HG02970 (cell line): ENCODE measurements around the gene MEGF9.

ENCODE experiments used
- ATAC-seq: cut with Tn5 transposase; IDR thresholded peaks from one replicate; pipeline ENCODE4 v1.9.1; 2021; ENCODE audit warnings: mild to moderate bottlenecking, moderate library complexity, moderate number of reproducible peaks; ENCODE audit not compliant: unreplicated experiment, low FRiP score

MEGF9 gene

DNA sequence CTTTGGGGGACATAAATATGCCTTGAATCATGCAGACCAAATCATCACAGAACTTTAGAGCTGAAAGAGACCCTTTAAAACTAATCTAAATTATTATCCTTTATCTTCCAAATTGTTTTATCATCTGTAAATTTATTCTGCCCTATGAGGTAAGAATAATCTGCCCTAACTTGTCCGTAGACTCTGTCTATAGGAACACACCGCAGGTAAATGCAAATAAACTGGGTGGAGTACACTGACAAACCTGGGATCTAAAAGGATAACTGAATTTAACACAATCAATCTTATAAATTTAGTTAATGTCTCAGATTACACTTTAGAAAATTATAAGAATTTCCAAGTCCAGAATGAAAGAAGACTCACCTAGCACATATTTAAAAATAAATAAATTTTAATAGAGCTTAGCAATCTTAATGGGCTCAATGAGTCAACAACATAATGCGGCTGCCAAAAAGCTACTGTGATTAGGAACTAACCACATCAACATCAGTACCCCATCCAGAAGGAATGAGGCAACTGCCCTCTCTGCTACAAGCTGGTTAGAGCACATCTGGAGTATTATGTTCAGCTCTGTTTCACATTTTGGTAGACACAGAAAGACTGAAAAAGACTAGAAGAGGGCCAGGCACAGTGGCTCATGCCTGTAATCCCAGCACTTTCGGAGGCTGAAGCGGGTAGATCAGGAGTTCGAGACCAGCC is 5.6 kb downstream of the MEGF9 start:
- no peak for ATAC-seq

DNA sequence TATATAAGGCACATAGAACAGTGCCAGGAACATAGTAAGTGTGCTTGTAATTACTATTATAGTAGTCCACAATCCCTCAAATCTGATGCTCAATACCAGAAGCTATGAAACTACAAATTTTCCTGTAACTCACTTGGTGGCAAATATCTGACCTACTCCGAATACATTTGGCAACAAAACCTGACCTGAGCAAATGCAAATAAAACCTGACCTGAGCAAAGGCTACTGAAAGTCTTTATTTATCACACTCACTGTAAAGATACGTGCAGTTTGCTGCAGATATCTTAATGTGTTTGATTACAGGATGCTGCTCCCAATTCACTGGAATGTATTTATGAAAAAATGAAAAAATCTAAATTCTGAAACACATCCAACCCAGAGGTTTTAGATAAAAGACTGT is 7.1 kb downstream of the MEGF9 start:
- no peak for ATAC-seq

DNA sequence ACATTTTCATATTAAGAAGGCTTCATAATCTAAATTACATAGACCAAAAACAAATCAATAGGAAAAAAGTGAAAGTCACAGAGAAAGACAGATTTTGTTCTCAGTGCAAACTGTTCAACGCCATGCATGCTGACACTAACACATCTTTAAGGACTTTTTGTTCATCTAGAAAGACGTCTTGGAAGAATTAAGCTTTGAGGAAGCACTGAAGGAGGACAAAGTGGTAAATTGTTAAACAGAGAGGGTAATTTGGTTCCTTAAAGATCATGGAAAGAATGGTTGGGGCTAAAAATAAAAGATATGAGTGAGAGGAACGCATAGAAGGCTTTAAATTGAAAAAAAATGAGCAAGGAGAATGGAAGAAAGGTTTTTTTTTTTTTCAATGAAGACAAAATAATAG is 9.1 kb downstream of the MEGF9 start:
- ATAC-seq, result no peak

DNA sequence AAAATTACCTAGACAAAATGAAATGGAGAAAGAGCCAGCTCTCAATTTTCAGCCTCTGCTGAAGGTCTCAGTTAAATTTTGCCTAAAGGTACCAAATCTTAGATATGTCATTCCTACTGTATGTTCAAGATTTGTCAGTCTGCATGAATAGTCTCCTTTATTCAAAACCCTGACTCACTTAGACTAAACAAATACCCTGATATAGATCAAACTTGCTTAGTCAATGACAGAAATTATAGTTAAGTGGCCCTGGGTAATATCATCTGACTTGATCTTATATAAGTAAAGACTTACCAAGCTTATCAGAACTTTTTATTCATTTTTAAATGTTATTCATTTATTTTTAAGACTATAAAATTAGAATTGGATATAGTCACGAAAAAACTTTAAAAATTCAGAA is 12.2 kb downstream of the MEGF9 start:
- no peak for ATAC-seq

DNA sequence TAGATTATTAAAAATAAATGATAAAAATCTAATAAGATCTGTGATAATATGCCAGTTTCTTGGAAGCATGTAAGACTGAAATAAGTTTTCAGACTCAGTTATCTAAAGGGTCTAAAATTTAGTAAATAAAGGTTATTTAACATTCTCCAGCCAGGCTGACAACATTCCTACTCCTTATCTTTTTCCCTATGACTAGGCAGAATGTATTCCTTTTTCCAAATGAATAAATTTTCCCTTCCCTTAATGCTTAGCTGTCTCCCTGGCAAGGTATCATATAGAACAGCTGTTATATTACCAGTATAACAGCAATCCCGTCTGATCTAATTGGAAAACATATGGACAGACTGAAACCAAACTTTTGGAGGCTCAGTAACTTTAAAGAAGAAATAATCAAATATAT is 13.0 kb downstream of the MEGF9 start:
- ATAC-seq, result no peak

DNA sequence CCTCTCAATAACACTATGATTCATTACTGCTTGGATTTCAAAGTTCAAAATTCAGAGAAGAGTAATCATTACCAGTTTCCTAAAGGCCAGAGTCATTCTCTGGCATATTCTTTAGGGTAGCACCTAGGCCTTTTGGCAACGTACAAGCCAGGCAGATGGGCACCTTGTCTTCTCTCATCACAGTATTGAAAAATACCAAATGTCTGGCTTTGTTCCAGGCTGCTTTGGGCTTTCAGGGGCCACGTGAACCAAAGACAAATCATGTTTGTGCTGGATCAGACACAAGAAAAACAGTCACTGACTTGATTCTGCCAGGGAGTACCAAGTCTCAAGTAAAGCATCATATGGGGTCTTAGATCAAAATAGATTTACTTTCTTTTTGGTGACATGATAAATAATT is 15.5 kb downstream of the MEGF9 start:
- ATAC-seq, result no peak

DNA sequence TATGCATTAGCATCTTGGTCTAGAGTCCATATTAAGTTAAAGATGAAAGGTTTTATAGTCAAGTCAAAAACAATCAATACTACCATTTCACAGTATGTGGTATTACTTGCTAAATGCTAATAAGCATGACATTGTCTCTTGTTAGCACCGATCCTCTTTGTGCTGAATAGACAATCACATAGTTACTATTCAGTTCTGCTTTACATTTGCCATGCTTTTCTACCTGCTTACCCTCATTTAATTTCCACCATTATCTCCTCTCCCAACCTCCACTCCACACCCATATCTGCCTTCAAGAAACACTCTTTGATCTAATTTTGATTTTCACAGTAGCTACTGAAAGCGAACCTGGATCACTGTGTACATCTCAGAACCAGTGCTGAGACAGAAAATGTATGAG is 16.8 kb downstream of the MEGF9 start:
- no peak for ATAC-seq

DNA sequence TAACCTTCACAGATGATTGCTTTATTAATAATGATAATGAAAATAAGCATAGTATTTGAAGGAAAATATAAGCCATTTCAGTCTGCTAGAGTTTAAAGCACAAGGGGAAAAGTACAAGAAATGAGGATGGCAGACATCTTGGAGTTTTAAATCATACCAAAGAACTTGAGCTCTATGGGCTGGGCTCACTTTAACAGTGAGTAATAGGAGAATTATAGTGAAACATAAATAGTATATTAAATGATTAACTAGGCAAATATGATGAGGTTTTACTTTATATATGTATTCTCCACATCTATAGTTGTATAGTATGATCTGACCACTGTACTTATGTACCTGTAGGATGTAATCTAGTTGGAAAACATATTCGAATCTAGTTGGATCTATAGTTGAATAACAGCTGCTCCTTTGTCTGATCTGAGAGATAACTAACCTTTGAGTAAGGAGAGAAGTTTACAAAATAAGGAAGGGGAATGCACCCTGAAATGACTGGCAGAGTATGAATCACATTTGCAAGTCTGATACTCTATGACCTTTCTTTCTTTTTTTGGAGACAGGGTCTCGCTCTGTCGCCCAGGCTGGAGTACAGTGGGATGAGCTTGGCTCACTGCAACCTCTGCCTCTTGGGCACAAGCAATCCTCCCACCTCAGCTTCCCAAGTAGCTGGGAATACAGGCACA is 17.6 kb downstream of the MEGF9 start:
- ATAC-seq, result no peak

DNA sequence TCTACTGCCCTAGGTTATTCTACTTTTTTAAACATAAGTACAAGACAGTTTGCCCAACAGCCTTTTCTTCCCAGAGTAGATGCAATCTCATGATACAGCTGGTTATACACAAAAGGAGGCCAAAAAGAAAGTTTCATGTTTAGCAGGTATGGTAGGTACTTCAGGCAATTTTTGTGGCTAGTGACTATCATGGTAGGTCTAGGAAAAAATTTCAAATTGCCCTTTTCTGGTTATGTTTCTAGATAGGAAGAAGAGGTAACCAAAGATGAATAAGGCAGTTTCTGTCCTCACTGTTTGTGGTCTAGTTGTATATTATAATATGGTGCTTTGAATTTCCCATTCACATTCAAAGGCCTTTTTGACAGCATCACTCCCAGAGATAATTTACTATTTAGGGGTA is 19.7 kb downstream of the MEGF9 start:
- ATAC-seq, result no peak

DNA sequence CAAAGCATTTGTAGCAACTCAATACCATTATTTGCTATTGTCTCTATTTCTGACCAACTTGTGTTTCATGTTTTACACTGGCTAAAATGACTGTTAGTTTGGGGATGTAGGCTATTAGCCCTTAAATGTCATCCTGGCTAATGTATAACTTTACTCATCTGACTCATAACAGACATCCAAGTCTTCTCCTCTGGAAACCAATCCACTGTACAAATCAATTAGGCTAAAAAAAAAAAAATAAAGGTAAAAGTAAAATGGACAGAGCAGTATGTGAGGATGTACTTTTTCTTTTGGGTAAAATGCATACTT is 20.6 kb downstream of the MEGF9 start:
- no peak for ATAC-seq

DNA sequence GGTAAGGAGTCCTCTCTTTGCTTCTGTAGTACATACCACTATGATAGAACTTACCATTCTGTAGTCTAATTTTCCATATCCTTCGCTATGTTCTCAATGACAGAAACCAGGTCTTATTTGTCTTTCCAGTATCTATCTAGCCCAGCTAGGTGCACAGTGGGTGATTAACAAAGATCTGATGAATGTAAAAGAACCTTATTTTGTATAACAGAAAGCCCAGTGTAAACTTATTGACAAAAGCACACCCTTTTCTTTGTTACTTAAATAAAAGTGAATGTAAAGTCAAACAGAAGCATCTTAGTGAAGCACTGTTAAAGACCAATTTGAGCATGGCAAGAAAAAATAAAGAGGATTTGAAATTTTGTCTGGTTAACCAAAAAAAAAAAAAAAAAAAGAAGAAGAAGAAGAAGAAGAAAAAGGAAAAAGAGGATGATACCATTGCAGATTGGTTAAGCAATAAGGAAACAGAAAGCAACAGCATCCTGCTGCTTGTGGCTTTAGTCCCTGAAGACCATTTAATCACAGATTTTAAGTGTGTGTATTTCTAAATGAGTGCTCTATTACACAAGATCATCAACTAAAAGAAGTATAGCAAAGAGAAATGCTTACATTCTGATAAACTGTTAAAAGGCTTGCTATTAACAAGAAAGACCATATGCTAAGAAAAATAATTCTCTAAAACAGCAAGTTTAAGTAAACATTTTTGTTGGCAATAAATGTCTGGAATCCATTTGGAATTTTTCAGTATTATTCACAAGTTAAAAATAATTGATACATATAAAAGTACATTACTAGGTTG is 21.2 kb downstream of the MEGF9 start:
- no peak for ATAC-seq

DNA sequence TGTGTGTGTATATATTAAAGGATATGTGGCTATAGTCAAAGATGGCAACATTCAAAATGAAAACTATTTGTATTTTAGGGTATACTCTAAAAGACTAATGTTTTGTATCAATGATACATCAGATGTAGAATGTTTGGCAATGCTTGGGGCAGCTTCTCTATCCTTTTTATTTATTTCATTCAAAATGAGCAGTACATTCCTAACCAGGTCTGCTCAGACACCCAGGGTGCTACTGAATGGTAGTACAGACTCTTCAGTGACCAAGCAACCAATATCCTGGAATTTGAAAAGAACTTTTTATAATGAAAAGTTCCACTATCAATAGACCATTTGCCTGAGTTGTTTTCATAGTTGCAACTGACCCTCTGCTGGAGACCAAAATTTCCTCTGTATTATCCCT is 23.9 kb downstream of the MEGF9 start:
- ATAC-seq, result no peak

DNA sequence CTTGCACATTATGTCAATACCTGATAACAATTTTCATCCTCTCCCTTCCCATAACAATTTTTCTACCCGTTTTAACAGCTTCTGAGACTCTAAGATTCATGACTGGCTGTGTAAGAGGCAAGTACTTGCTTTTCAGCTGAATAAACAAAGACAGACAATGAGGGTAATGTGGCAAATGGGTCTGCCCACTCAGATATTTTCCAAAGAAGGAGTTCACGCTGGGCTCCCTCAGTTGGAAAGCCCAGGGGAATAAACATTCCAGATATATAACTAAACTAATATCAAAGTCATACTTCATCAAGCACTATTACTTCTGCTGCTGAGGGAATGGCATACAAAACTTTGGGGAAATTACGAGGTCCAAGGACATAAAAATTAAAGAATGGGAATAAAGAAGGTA is 24.4 kb downstream of the MEGF9 start:
- ATAC-seq, result no peak

DNA sequence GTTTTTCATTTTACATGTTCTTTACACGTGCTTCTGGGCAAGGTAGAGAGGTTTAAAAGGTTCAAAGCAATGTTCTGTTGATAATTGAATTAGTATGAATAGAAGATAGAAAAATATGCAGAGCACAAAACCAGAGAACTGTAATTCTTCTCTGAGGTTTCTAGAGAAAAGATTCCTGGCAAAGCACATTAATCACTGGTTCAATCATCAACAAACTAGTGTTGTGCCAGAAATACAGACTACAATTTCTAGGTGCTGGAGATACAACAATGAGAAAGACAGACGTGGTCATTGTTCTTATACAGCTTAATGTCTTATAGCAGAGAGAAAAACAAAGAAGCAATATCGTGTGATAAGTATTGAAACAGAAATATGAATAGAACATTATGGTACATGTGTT is 25.5 kb downstream of the MEGF9 start:
- ATAC-seq, result no peak

DNA sequence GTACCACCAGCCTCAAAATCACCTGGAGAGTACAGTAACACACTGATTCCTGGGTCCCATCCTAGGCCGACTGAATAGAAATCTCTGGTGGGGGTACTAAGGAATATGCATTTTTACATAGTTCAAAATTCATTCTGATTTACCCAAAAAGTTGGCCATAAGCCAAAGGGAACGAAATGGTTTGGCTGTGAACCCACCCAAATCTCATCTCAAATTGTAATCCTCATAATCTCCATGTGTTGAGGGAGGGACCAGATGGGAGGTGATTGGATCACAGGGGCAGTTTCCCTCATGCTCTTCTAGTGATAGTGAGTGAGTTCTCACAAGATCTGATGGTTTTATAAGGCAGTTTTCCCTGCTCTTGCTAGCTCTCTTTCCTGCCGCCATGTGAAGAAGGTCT is 31.1 kb downstream of the MEGF9 start:
- no peak for ATAC-seq

DNA sequence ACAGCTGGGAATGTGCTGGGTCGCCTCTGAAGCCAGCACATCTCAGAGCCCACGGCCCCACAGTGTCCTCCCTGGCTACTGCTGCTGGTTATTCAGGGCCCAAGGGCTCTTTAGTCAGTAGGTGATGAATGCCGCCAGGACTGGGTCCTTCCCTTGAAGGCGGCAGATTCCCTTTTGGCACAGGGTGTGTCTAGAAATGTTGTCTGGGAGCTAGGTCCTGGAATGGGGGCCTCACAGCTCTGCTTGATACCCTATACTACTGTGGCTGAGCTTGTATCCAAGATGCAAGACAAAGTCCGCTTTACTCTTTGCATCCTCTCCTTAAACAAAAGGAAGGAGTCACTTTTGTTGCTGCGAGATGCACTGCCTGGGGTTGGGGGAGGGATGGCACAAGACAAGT is 33.1 kb downstream of the MEGF9 start:
- no peak for ATAC-seq

DNA sequence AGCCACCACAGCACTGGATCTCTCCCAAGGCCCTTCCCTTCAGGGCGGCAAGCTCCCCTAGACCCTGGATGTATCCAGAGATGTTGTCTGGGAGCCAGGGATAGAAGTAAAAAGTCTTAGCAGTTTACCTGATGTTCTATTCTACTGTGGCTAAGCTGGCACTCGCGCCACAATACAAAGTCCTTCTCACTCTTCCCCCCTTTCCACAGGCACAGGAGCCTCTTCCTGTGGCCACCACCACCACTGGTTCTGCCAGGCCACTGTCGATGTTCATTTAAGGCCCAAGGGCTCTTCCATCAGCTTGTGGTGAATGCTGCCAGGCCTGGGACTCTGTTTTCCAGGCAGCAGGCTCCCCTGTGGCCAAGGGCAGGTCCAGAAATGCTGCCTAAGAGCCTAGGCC is 33.7 kb downstream of the MEGF9 start:
- no peak for ATAC-seq

DNA sequence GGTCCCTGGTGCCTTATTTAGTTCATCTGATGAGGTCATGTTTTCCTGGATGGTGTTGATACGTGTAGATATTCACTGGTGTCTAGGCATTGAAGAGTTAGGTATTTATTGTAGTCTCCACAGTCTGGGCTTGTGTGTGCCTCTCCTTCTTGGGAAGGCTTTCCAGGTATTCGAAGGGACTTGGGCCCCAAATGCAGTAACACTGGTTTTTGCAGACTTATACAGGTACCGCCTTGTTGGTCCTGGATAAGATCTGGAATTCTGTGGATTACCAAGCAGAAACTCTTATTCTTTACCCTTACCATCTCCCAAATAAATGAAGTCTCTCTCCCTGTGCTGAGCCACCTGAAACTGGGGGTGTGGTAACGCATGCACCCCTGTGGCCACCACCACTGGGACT is 34.1 kb downstream of the MEGF9 start:
- no peak for ATAC-seq

DNA sequence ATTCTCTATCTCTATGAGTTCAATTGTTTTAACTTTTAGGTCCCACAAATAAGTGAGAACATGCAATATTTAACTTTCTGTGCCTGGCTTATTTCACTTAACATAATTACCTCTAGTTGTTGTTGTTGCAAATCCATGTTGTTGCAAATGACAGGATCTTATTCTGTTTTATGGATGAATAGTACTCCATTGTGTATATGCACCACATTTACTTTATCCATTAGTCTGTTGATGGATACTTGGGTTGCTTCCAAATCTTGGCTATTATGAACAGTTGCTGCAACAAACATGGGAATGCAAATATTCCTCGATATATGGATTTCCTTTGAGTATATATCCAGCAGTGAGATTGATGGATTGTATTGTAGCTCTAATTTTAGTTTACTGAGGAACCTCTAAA is 36.3 kb downstream of the MEGF9 start:
- no peak for ATAC-seq

DNA sequence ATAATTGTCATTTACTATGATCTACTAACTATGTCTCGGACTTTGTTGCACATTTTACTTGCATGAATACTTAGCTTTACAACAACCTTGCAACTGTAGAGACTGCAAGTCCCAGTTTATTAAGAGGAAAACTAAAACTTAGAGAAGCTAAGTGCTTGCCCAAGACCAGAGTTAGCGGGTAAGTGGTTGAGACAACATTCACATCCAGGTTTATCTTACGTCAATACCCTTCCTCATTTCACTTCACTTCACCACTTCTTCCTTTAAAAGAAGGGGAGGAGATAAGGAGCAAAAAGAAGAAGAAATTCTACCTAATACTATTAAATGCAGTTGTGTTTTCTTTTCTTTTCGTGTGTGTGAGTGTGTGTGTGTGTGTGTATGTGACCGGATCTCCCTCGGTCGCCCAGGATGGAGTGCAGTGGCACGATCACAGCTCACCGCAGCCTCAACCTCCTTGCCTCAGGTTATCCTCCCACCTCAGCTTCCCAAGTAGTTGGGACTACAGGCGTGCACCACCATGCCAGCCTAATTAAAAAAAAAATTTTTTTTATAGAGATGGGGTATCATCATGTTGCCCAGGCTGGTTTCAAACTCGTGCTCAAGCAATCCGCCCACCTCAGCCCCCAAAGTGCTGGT is 37.4 kb downstream of the MEGF9 start:
- ATAC-seq, result no peak

DNA sequence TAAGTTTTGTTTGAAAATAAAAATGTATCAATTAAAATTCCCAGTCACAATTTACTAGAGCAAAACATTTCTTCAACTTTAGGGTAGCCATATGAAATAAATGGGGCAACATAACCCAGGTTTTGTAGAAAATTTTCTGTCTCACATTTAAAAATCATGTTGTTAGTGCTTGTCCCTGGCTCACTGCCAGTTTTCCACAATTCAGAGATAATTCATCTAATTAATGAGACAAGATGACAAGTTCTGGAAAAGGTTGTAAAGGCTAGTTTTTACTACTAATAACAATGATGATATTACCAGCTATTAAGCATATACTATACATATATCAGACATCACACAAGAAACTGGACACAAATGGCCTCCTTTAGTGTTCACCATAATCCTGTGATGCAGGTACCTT is 45.9 kb downstream of the MEGF9 start:
- ATAC-seq, result no peak
